OCI-LY1 (cell line): ENCODE results near the gene TMEM106C.

Experiments
- H2AFZ ChIP-seq: fragments of 200-600 bp; sonication (generic), shearing (Covaris generic); 2 replicates; pipeline ENCODE4 v1.6.0; 2014; ENCODE audit warnings: antibody characterized with exemption, mild to moderate bottlenecking, low read length
- H3F3A ChIP-seq: fragments of 200-600 bp; sonication (generic), shearing (Covaris generic); 2 replicates; pipeline ENCODE4 v1.6.0; 2014; ENCODE audit warnings: mild to moderate bottlenecking, antibody characterized with exemption, low read length, moderate library complexity; ENCODE audit not compliant: insufficient read depth
- H3K27ac ChIP-seq: fragments of 200-600 bp; sonication (generic); 2 replicates; pipeline ENCODE4 v1.5.1; 2014; ENCODE audit warnings: low read length, mixed run types, mild to moderate bottlenecking, low read depth; ENCODE audit not compliant: poor library complexity, severe bottlenecking
- H3K27me3 ChIP-seq: fragments of 200-600 bp; sonication (generic); 2 replicates; pipeline ENCODE4 v1.6.0; 2014; ENCODE audit warnings: antibody characterized with exemption, mild to moderate bottlenecking, low read length, moderate library complexity; ENCODE audit not compliant: insufficient read depth
- H3K36me3 ChIP-seq: fragments of 200-600 bp; sonication (generic); 2 replicates; pipeline ENCODE4 v1.6.1; 2014; ENCODE audit warnings: mild to moderate bottlenecking, antibody characterized with exemption, low read length, moderate library complexity, mixed read lengths; ENCODE audit not compliant: insufficient read depth
- H3K4me1 ChIP-seq: fragments of 200-600 bp; sonication (generic); 2 replicates; pipeline ENCODE4 v1.5.1; 2014; ENCODE audit warnings: mild to moderate bottlenecking, low read length, moderate library complexity; ENCODE audit not compliant: insufficient read depth, severe bottlenecking
- H3K4me2 ChIP-seq: fragments of 200-600 bp; sonication (generic), shearing (Covaris generic); 2 replicates; pipeline ENCODE4 v1.6.1; 2014; ENCODE audit warnings: low read length
- H3K4me3 ChIP-seq: fragments of 200-600 bp; sonication (generic); 2 replicates; pipeline ENCODE4 v1.5.1; 2014; ENCODE audit warnings: low read length, low read depth, mild to moderate bottlenecking, mixed read lengths; ENCODE audit not compliant: poor library complexity, severe bottlenecking
- H3K79me2 ChIP-seq: fragments of 200-600 bp; shearing (Covaris generic); 2 replicates; pipeline ENCODE4 v1.6.1; 2016; ENCODE audit warnings: mixed run types, low read length, mixed read lengths; ENCODE audit not compliant: insufficient read depth
- H3K9ac ChIP-seq: fragments of 200-600 bp; sonication (generic), shearing (Covaris generic); 2 replicates; pipeline ENCODE4 v1.6.1; 2014; ENCODE audit warnings: mild to moderate bottlenecking, low read length, mixed read lengths
- H3K9me2 ChIP-seq: fragments of 200-600 bp; sonication (generic), shearing (Covaris generic); 2 replicates; pipeline ENCODE4 v1.6.1; 2014; ENCODE audit warnings: low read depth, mild to moderate bottlenecking, low read length, mixed read lengths
- H3K9me3 ChIP-seq: fragments of 200-600 bp; shearing (Covaris generic); 2 replicates; pipeline ENCODE4 v1.6.1; 2014; ENCODE audit warnings: low read length, mixed read lengths
- H4K20me1 ChIP-seq: fragments of 200-600 bp; sonication (generic), shearing (Covaris generic); 2 replicates; pipeline ENCODE4 v1.6.0; 2016; ENCODE audit warnings: mild to moderate bottlenecking, low read length; ENCODE audit not compliant: insufficient read depth
- CTCF ChIP-seq: fragments of 200-600 bp; sonication (generic), shearing (Covaris generic); IDR thresholded peaks from 2 replicates; pipeline ENCODE4 v1.5.1; 2017; ENCODE audit warnings: mild to moderate bottlenecking, antibody characterized with exemption, low read length, moderate library complexity, mixed read lengths
- EZH2 ChIP-seq: fragments of 200-600 bp; sonication (generic), shearing (Covaris generic); IDR thresholded peaks from 2 replicates; pipeline ENCODE4 v1.8.0; 2017; ENCODE audit warnings: borderline replicate concordance, mixed run types, mild to moderate bottlenecking, antibody characterized with exemption, low read length, moderate library complexity, mixed read lengths

Gene TMEM106C

GRCh38 chr12:47992776-47993175, 29.4 kb downstream of the TMEM106C start:
- Histone ChIP-seq H3K27me3 (no peaks in the 10 kb centered on the region; the same call in 1 of the 2 replicates), H4K20me1 (no peaks in the 10 kb centered on the region), H3K9me3 (no peaks in the 10 kb centered on the region), H3K9me2 (no peaks in the 10 kb centered on the region), H3K9ac (no peak overlapping the region), H3F3A (no peaks in the 10 kb centered on the region), H3K4me2 (no peak overlapping the region), H3K27ac (no peak overlapping the region), H3K79me2 (no peaks in the 10 kb centered on the region), H2AFZ (no peak overlapping the region), H3K4me1 (peaks cover 5% of the 10 kb centered on the region), H3K4me3 (no peak overlapping the region), H3K36me3 (no peaks in the 10 kb centered on the region)
- TF ChIP-seq EZH2: no peak
- TF ChIP-seq CTCF: no peak

- H2AFZ ChIP-seq: no peak overlapping the region
These were observed 30.1 kb downstream of the TMEM106C start for GRCh38 chr12:47993491-47993890.

GRCh38 chr12:47995981-47996401, 32.6 kb downstream of the TMEM106C start:
- peaks cover 5% of the 10 kb centered on the region for H3K27me3 ChIP-seq
- TF ChIP-seq CTCF (no peak), EZH2 (no peak)
- H3K9me3 ChIP-seq: no peaks in the 10 kb centered on the region
- H3K79me2 ChIP-seq: no peaks in the 10 kb centered on the region
- no peak overlapping the region for H2AFZ ChIP-seq
- no peak overlapping the region for H3K4me3 ChIP-seq
- no peaks in the 10 kb centered on the region for H3K36me3 ChIP-seq
- H3K27ac ChIP-seq: no peak overlapping the region
- no peaks in the 10 kb centered on the region for H4K20me1 ChIP-seq
- H3F3A ChIP-seq: no peaks in the 10 kb centered on the region
- H3K4me1 ChIP-seq: no peaks in the 10 kb centered on the region
- no peak overlapping the region for H3K9ac ChIP-seq
- no peak overlapping the region for H3K4me2 ChIP-seq
- H3K9me2 ChIP-seq: no peaks in the 10 kb centered on the region

More at GRCh38 chr12:47993491-47993890, 30.1 kb downstream of the TMEM106C start:
- Histone ChIP-seq H3K9me3 (no peaks in the 10 kb centered on the region), H3K9me2 (no peaks in the 10 kb centered on the region), H3K9ac (no peak overlapping the region), H3K27ac (no peak overlapping the region), H3K4me2 (no peak overlapping the region), H3K79me2 (no peaks in the 10 kb centered on the region), H3K27me3 (no peaks in the 10 kb centered on the region; the same call in 1 of the 2 replicates), H3K4me1 (peaks cover 5% of the 10 kb centered on the region), H4K20me1 (no peaks in the 10 kb centered on the region), H3K36me3 (no peaks in the 10 kb centered on the region), H3F3A (no peaks in the 10 kb centered on the region), H3K4me3 (no peak overlapping the region)
- TF ChIP-seq CTCF (no peak), EZH2 (no peak)
